DND-41 (cell line): ENCODE data around the gene ADPRHL1.

ENCODE experiments used
- CTCF ChIP-seq: IDR thresholded peaks from 2 replicates; pipeline ENCODE4 v1.5.1; 2012; ENCODE audit warnings: borderline replicate concordance, low read length, moderate library complexity, mild to moderate bottlenecking; ENCODE audit not compliant: poor library complexity, severe bottlenecking; ENCODE audit errors: extremely low read depth
- EZH2 ChIP-seq: IDR thresholded peaks from 3 replicates; pipeline ENCODE4 v1.6.1; 2012; ENCODE audit warnings: borderline replicate concordance, low read depth, mild to moderate bottlenecking, moderate library complexity, low read length, inconsistent platforms; ENCODE audit not compliant: severe bottlenecking

GRCh38 chr13:113369189-113369588, 84.1 kb downstream of the ADPRHL1 start:
- TF ChIP-seq CTCF (no peak), EZH2 (no peak)
